WTC11 (cell line): ENCODE measurements around the gene OR2C3. TPM values are rescaled to one million over a fixed set of nuclear protein-coding genes. Genes with fewer than 3 reads are reported as not detected.
"Not testable (repeated sequence)": the region's sequence is repeated elsewhere in the genome, so short reads cannot be mapped to it uniquely, and the experiment has no call there.

Experiments
- ATAC-seq: fragments of 200-7000 bp; cut with Tn5 transposase; 2 replicates; pipeline ENCODE4 v1.10.0; 2021; ENCODE audit warnings: mild to moderate bottlenecking, moderate library complexity
- CTCF ChIA-PET: fragments of 300-600 bp; sonication (Branson Sonifier 250); formaldehyde crosslinking; loops from one replicate; lab custom pipeline; 2021; ENCODE audit warnings: antibody characterized with exemption; lab: Charles Lee
- POLR2A ChIA-PET: fragments of 350-600 bp; sonication (Branson Sonifier 250); formaldehyde crosslinking; loops from one replicate; lab custom pipeline; 2021; ENCODE audit warnings: antibody characterized with exemption; lab: Charles Lee
- DNase-seq: peaks from one replicate; pipeline ENCODE4 v3.0.0; 2021; ENCODE audit warnings: low spot score
- H3K27ac Mint-ChIP-seq: 2 replicates; pipeline ENCODE4 v1.8.0; 2021; ENCODE audit warnings: mixed read lengths
- H3K27me3 Mint-ChIP-seq: 2 replicates; pipeline ENCODE4 v1.8.0; 2021; ENCODE audit warnings: low read depth, mild to moderate bottlenecking, moderate library complexity, mixed read lengths
- H3K36me3 Mint-ChIP-seq: 2 replicates; pipeline ENCODE4 v1.8.0; 2021; ENCODE audit warnings: mixed read lengths
- H3K4me1 Mint-ChIP-seq: 2 replicates; pipeline ENCODE4 v1.8.0; 2022; ENCODE audit warnings: mixed read lengths
- H3K4me3 Mint-ChIP-seq: 2 replicates; pipeline ENCODE4 v1.8.0; 2021; ENCODE audit warnings: mild to moderate bottlenecking, moderate library complexity, mixed read lengths
- H3K9me3 Mint-ChIP-seq: 2 replicates; pipeline ENCODE4 v1.8.0; 2021; ENCODE audit warnings: mixed read lengths
- EMX1 ChIP-seq: fragments of 250-450 bp; sonication (Bioruptor Pico); IDR thresholded peaks from 2 replicates; pipeline ENCODE4 v1.8.0; 2021; ENCODE audit warnings: mild to moderate bottlenecking
- ETV6 ChIP-seq: sonication (generic); formaldehyde crosslinking; IDR thresholded peaks from 2 replicates; pipeline ENCODE4 v1.8.1; 2022; ENCODE audit warnings: mild to moderate bottlenecking, missing genetic modification reagents
- FOXK1 ChIP-seq: sonication (generic); formaldehyde crosslinking; IDR thresholded peaks from 2 replicates; pipeline ENCODE4 v1.8.0; 2022; ENCODE audit warnings: mild to moderate bottlenecking, moderate library complexity, missing genetic modification reagents
- FOXP1 ChIP-seq: sonication (generic); formaldehyde crosslinking; IDR thresholded peaks from 2 replicates; pipeline ENCODE4 v1.8.0; 2022; ENCODE audit warnings: missing genetic modification reagents, mild to moderate bottlenecking, moderate library complexity, borderline replicate concordance
- GABPB1 ChIP-seq: sonication (generic); formaldehyde crosslinking; IDR thresholded peaks from 2 replicates; pipeline ENCODE4 v1.8.1; 2023; ENCODE audit warnings: mild to moderate bottlenecking, missing genetic modification reagents
- GTF2I ChIP-seq: fragments of 250-450 bp; sonication (Bioruptor Pico); conservative IDR thresholded peaks from 2 replicates; pipeline ENCODE4 v1.4.0; 2021; ENCODE audit warnings: mild to moderate bottlenecking
- JAZF1 ChIP-seq: fragments of 250-450 bp; sonication (Bioruptor Pico); IDR thresholded peaks from 2 replicates; pipeline ENCODE4 v1.9.0; 2021; ENCODE audit warnings: moderate library complexity, mild to moderate bottlenecking, inconsistent platforms
- MXD4 ChIP-seq: fragments of 250-450 bp; sonication (Bioruptor Pico); IDR thresholded peaks from 2 replicates; pipeline ENCODE4 v1.8.0; 2021; ENCODE audit warnings: mild to moderate bottlenecking, moderate library complexity, borderline replicate concordance
- SMAD4 ChIP-seq: sonication (generic); formaldehyde crosslinking; IDR thresholded peaks from 2 replicates; pipeline ENCODE4 v1.8.0; 2022; ENCODE audit warnings: mild to moderate bottlenecking, missing genetic modification reagents
- ZNF219 ChIP-seq: sonication (generic); formaldehyde crosslinking; IDR thresholded peaks from 2 replicates; pipeline ENCODE4 v1.8.0; 2023; ENCODE audit warnings: missing genetic modification reagents, mild to moderate bottlenecking, borderline replicate concordance
- ZNF232 ChIP-seq: sonication (generic); formaldehyde crosslinking; IDR thresholded peaks from 2 replicates; pipeline ENCODE4 v1.8.0; 2022; ENCODE audit warnings: mild to moderate bottlenecking, missing genetic modification reagents
- ZNF416 ChIP-seq: fragments of 250-450 bp; sonication (Bioruptor Pico); IDR thresholded peaks from 2 replicates; pipeline ENCODE4 v1.9.0; 2021; ENCODE audit warnings: mild to moderate bottlenecking, inconsistent platforms
- ZNF423 ChIP-seq: fragments of 250-450 bp; sonication (Bioruptor Pico); IDR thresholded peaks from 2 replicates; pipeline ENCODE4 v2.1.2; 2022; ENCODE audit warnings: mild to moderate bottlenecking, moderate library complexity
- ZNF671 ChIP-seq: fragments of 250-450 bp; sonication (Bioruptor Pico); IDR thresholded peaks from 2 replicates; pipeline ENCODE4 v1.8.0; 2021; ENCODE audit warnings: mild to moderate bottlenecking
- total RNA-seq: library from RNA; stranded (reverse); gene quantifications from 3 replicates; pipeline ENCODE4 v1.2.3, GENCODE V29; 2021
- TF ChIP-seq, protein P1 (sequence below): sonication (generic); formaldehyde crosslinking; IDR thresholded peaks from 2 replicates; pipeline ENCODE4 v1.8.0; 2023; ENCODE audit warnings: missing genetic modification reagents
- TF ChIP-seq, protein P2 (sequence below): sonication (generic); formaldehyde crosslinking; IDR thresholded peaks from 2 replicates; pipeline ENCODE4 v1.8.1; 2022; ENCODE audit warnings: missing genetic modification reagents, borderline replicate concordance
- TF ChIP-seq, protein P3 (sequence below): sonication (generic); formaldehyde crosslinking; IDR thresholded peaks from 2 replicates; pipeline ENCODE4 v1.8.1; 2023; ENCODE audit warnings: mild to moderate bottlenecking, missing genetic modification reagents, moderate library complexity
- TF ChIP-seq, protein P4 (sequence below): sonication (generic); formaldehyde crosslinking; IDR thresholded peaks from 2 replicates; pipeline ENCODE4 v1.8.1; 2022; ENCODE audit warnings: mild to moderate bottlenecking, moderate library complexity, missing genetic modification reagents
- TF ChIP-seq, protein P5 (sequence below): sonication (generic); formaldehyde crosslinking; IDR thresholded peaks from 2 replicates; pipeline ENCODE4 v1.8.1; 2022; ENCODE audit warnings: low read depth, mild to moderate bottlenecking, moderate library complexity, missing genetic modification reagents, borderline replicate concordance
- TF ChIP-seq, protein P6 (sequence below): sonication (generic); formaldehyde crosslinking; IDR thresholded peaks from 2 replicates; pipeline ENCODE4 v1.8.0; 2023; ENCODE audit warnings: missing genetic modification reagents, mild to moderate bottlenecking, borderline replicate concordance
- TF ChIP-seq, protein P7 (sequence below): fragments of 250-450 bp; sonication (Bioruptor Pico); IDR thresholded peaks from 2 replicates; pipeline ENCODE4 v1.9.0; 2021; ENCODE audit warnings: moderate library complexity, mild to moderate bottlenecking, inconsistent platforms, borderline replicate concordance
- TF ChIP-seq, protein P8 (sequence below): sonication (generic); formaldehyde crosslinking; IDR thresholded peaks from 2 replicates; pipeline ENCODE4 v1.8.1; 2023; ENCODE audit warnings: mild to moderate bottlenecking, missing genetic modification reagents

Gene OR2C3
- total RNA-seq, 1 experiment from 2014 or later: not detected

DNA sequence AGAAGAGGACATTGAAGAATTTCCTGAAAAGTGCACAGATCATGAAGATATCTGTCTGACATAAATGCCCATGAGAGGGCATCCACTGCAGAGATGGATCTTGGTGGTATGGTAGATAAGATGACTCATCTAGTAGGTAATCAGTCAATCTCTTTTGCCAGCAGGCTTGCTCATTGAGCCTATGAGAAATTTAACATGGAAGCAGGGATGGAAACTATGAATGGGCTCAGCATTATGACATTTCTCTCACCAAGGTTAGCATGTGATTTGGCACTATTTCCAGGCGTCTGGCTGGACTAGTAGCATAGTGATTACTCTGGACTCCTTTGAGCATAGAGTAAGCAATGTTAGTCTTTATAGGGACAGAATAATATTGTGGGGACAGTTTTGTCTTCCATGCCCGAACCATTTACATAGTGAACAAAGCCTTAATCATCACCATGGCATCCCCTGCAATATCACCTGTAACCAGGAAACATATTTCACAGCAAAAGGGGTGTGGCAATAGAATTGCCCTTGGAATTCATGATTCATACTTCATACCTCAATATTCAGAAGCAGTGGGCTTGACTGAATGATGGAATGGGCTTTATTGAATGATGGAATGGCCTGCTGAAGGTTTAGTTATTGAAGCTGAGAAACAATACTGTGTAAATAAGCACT lies 7.3 kb downstream of the OR2C3 start:
- no peak overlapping the region for H3K4me3 Mint-ChIP-seq
- TF ChIP-seq, protein P1, sequence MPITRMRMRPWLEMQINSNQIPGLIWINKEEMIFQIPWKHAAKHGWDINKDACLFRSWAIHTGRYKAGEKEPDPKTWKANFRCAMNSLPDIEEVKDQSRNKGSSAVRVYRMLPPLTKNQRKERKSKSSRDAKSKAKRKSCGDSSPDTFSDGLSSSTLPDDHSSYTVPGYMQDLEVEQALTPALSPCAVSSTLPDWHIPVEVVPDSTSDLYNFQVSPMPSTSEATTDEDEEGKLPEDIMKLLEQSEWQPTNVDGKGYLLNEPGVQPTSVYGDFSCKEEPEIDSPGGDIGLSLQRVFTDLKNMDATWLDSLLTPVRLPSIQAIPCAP (CRISPR knock-in tag): no peak
- no peak for TF ChIP-seq ZNF423 (CRISPR knock-in tag)
- TF ChIP-seq, protein P2, sequence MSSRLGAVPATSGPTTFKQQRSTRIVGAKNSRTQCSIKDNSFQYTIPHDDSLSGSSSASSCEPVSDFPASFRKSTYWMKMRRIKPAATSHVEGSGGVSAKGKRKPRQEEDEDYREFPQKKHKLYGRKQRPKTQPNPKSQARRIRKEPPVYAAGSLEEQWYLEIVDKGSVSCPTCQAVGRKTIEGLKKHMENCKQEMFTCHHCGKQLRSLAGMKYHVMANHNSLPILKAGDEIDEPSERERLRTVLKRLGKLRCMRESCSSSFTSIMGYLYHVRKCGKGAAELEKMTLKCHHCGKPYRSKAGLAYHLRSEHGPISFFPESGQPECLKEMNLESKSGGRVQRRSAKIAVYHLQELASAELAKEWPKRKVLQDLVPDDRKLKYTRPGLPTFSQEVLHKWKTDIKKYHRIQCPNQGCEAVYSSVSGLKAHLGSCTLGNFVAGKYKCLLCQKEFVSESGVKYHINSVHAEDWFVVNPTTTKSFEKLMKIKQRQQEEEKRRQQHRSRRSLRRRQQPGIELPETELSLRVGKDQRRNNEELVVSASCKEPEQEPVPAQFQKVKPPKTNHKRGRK: no peak
- TF ChIP-seq JAZF1: no peak
- TF ChIP-seq SMAD4 (CRISPR knock-in tag): no peak
- TF ChIP-seq FOXP1: no peak
- TF ChIP-seq, protein P3, sequence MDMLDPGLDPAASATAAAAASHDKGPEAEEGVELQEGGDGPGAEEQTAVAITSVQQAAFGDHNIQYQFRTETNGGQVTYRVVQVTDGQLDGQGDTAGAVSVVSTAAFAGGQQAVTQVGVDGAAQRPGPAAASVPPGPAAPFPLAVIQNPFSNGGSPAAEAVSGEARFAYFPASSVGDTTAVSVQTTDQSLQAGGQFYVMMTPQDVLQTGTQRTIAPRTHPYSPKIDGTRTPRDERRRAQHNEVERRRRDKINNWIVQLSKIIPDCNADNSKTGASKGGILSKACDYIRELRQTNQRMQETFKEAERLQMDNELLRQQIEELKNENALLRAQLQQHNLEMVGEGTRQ (CRISPR knock-in tag): no peak
- TF ChIP-seq, protein P4, sequence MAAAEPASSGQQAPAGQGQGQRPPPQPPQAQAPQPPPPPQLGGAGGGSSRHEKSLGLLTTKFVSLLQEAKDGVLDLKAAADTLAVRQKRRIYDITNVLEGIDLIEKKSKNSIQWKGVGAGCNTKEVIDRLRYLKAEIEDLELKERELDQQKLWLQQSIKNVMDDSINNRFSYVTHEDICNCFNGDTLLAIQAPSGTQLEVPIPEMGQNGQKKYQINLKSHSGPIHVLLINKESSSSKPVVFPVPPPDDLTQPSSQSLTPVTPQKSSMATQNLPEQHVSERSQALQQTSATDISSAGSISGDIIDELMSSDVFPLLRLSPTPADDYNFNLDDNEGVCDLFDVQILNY (CRISPR knock-in tag): no peak
- TF ChIP-seq, all 79 proteins: peak for 0
- Mint-ChIP-seq H3K9me3 (peaks cover 9% of the 10 kb centered on the region), H3K4me1 (no peaks in the 10 kb centered on the region), H3K36me3 (no peaks in the 10 kb centered on the region), H3K27ac (no peak overlapping the region), H3K27me3 (no peaks in the 10 kb centered on the region)
- CTCF ChIA-PET: no interaction called here
- POLR2A ChIA-PET: no interaction called here
- ATAC-seq: no peak
- DNase-seq: no peak

DNA sequence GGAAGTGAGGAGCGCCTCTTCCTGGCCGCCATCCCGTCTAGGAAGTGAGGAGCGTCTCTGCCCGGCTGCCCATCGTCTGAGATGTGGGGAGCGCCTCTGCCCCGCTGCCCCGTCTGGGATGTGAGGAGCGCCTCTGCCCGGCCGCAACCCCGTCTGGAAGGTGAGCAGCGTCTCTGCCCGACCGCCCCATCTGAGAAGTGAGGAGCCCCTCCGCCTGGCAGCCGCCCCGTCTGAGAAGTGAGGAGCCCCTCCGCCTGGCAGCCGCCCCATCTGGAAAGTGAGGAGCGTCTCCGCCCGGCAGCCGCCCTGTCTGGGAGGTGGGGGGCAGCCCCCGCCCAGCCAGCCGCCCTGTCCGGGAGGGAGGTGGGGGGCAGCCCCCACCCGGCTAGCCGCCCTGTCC lies 14.4 kb downstream of the OR2C3 start:
- peaks cover 23% of the 10 kb centered on the region for H3K9me3 Mint-ChIP-seq
- H3K27ac Mint-ChIP-seq, H3K4me1 Mint-ChIP-seq, DNase-seq, H3K27me3 Mint-ChIP-seq, H3K4me3 Mint-ChIP-seq, POLR2A ChIA-PET, ATAC-seq, CTCF ChIA-PET: not testable (repeated sequence)
- H3K36me3 Mint-ChIP-seq: peaks cover 20% of the 10 kb centered on the region

DNA sequence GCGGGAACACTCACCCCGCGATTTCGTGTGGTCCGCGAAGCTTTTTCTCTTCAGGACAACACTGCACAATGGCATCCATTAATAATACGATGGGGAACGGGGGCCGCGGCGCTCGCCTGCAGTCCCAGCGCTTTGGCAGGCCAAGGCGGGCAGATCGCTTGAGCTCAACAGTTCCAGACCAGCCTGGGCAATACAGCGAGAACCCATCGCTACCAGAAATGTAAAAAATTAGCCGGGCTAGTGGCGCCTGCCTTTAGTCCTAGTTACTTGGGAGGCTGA lies 17.7 kb downstream of the OR2C3 start:
- H3K4me1 Mint-ChIP-seq: no peaks in the 10 kb centered on the region
- ChIA-PET CTCF (no interaction called here), POLR2A (no interaction called here)
- DNase-seq (no peak), ATAC-seq (no peak)
- H3K36me3 Mint-ChIP-seq: peaks cover 20% of the 10 kb centered on the region
- H3K27ac Mint-ChIP-seq: no peak overlapping the region
- no peak overlapping the region for H3K4me3 Mint-ChIP-seq
- H3K9me3 Mint-ChIP-seq: peaks cover 29% of the 10 kb centered on the region
- H3K27me3 Mint-ChIP-seq: peaks cover 3% of the 10 kb centered on the region; the same call in 1 of the 2 replicates
- TF ChIP-seq MXD4 (CRISPR knock-in tag) (no peak), ZNF416 (CRISPR knock-in tag) (no peak), ETV6 (CRISPR knock-in tag) (no peak), ZNF219 (CRISPR knock-in tag) (no peak), GABPB1 (CRISPR knock-in tag) (no peak), GTF2I (CRISPR knock-in tag) (no peak), ZNF671 (CRISPR knock-in tag) (no peak), FOXK1 (CRISPR knock-in tag) (no peak), EMX1 (CRISPR knock-in tag) (no peak), ZNF232 (no peak)
- TF ChIP-seq, protein P5, sequence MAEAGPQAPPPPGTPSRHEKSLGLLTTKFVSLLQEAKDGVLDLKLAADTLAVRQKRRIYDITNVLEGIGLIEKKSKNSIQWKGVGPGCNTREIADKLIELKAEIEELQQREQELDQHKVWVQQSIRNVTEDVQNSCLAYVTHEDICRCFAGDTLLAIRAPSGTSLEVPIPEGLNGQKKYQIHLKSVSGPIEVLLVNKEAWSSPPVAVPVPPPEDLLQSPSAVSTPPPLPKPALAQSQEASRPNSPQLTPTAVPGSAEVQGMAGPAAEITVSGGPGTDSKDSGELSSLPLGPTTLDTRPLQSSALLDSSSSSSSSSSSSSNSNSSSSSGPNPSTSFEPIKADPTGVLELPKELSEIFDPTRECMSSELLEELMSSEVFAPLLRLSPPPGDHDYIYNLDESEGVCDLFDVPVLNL: no peak
- TF ChIP-seq, protein P6, sequence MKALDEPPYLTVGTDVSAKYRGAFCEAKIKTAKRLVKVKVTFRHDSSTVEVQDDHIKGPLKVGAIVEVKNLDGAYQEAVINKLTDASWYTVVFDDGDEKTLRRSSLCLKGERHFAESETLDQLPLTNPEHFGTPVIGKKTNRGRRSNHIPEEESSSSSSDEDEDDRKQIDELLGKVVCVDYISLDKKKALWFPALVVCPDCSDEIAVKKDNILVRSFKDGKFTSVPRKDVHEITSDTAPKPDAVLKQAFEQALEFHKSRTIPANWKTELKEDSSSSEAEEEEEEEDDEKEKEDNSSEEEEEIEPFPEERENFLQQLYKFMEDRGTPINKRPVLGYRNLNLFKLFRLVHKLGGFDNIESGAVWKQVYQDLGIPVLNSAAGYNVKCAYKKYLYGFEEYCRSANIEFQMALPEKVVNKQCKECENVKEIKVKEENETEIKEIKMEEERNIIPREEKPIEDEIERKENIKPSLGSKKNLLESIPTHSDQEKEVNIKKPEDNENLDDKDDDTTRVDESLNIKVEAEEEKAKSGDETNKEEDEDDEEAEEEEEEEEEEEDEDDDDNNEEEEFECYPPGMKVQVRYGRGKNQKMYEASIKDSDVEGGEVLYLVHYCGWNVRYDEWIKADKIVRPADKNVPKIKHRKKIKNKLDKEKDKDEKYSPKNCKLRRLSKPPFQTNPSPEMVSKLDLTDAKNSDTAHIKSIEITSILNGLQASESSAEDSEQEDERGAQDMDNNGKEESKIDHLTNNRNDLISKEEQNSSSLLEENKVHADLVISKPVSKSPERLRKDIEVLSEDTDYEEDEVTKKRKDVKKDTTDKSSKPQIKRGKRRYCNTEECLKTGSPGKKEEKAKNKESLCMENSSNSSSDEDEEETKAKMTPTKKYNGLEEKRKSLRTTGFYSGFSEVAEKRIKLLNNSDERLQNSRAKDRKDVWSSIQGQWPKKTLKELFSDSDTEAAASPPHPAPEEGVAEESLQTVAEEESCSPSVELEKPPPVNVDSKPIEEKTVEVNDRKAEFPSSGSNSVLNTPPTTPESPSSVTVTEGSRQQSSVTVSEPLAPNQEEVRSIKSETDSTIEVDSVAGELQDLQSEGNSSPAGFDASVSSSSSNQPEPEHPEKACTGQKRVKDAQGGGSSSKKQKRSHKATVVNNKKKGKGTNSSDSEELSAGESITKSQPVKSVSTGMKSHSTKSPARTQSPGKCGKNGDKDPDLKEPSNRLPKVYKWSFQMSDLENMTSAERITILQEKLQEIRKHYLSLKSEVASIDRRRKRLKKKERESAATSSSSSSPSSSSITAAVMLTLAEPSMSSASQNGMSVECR: no peak
- TF ChIP-seq, protein P7, sequence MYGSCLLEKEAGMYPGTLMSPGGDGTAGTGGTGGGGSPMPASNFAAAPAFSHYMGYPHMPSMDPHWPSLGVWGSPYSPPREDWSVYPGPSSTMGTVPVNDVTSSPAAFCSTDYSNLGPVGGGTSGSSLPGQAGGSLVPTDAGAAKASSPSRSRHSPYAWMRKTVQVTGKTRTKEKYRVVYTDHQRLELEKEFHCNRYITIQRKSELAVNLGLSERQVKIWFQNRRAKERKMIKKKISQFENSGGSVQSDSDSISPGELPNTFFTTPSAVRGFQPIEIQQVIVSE (CRISPR knock-in tag): no peak
- TF ChIP-seq, protein P8, sequence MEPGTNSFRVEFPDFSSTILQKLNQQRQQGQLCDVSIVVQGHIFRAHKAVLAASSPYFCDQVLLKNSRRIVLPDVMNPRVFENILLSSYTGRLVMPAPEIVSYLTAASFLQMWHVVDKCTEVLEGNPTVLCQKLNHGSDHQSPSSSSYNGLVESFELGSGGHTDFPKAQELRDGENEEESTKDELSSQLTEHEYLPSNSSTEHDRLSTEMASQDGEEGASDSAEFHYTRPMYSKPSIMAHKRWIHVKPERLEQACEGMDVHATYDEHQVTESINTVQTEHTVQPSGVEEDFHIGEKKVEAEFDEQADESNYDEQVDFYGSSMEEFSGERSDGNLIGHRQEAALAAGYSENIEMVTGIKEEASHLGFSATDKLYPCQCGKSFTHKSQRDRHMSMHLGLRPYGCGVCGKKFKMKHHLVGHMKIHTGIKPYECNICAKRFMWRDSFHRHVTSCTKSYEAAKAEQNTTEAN (CRISPR knock-in tag): no peak
